ENCODE data around the gene SCN8A.

SCN8A gene

DNA sequence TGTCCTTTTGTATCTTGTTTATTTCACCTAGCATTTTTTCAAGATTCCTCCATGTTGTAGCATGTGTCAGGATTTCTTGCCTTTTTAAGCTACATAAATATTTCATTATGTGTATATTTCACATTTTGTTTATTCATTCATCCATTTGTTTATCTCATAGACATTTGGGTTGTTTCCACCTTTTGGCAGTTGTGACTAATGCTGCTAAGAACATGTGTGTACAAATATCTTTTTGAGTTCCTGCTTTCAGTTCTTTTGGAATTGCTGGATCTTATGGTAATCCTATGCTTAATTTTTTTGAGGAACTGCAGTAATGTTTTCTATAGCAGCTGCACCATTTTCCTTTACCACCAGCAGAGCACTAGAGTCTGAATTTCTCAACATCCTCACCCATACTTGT, 62.4 kb downstream of the SCN8A start:
- TF ChIP-seq, protein P1, sequence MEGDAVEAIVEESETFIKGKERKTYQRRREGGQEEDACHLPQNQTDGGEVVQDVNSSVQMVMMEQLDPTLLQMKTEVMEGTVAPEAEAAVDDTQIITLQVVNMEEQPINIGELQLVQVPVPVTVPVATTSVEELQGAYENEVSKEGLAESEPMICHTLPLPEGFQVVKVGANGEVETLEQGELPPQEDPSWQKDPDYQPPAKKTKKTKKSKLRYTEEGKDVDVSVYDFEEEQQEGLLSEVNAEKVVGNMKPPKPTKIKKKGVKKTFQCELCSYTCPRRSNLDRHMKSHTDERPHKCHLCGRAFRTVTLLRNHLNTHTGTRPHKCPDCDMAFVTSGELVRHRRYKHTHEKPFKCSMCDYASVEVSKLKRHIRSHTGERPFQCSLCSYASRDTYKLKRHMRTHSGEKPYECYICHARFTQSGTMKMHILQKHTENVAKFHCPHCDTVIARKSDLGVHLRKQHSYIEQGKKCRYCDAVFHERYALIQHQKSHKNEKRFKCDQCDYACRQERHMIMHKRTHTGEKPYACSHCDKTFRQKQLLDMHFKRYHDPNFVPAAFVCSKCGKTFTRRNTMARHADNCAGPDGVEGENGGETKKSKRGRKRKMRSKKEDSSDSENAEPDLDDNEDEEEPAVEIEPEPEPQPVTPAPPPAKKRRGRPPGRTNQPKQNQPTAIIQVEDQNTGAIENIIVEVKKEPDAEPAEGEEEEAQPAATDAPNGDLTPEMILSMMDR (IDR thresholded peaks at IDR 0.05; ENCODE audit: extremely low read depth, missing control alignments), result no peak
- no peak for DNase-seq (ENCODE audit: low spot score)

DNA sequence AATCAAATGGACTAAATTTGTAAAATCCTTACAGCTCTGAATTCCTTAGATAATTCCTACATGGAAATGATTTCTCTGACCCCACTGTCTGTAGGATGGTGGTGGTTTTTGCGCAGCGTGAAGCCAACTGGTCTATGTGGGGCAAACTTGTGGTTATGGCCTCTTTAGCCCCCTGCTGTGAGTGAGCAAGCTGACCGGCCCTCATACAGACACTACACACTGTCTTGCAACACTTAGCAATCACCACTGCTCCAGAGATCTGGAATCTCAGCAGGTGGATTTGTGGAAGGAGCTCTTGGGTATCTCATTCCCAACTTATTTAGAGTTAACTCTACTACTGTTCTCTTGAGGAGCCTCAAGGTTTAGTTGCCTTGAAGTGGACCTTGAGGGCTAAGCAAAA, 70.2 kb downstream of the SCN8A start:
- DNase-seq (ENCODE audit: low spot score), result no peak
- TF ChIP-seq, protein P1 (IDR thresholded peaks at IDR 0.05; ENCODE audit: extremely low read depth, missing control alignments), result no peak

DNA sequence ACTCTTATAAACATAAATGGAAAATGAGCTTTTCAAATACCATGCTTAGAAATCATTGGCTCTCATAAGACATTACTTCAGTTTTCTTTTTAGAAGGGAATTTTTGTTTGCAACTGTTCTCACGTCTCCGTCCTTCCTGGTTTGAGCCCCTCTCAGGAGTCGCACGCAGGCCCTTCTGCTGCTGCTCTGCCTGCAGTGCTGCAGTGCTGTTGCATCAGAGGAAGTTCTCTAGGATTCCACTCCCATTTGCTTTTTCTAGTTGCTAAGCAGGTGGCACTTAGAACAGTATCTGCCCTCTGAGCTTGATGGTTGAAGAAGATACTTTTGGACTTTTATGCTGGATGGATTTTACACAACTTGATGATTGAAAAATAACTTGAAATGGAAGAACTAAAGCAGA, 70.8 kb downstream of the SCN8A start:
- TF ChIP-seq, protein P1 (IDR thresholded peaks at IDR 0.05; ENCODE audit: extremely low read depth, missing control alignments), result no peak
- no peak for DNase-seq (ENCODE audit: low spot score)

DNA sequence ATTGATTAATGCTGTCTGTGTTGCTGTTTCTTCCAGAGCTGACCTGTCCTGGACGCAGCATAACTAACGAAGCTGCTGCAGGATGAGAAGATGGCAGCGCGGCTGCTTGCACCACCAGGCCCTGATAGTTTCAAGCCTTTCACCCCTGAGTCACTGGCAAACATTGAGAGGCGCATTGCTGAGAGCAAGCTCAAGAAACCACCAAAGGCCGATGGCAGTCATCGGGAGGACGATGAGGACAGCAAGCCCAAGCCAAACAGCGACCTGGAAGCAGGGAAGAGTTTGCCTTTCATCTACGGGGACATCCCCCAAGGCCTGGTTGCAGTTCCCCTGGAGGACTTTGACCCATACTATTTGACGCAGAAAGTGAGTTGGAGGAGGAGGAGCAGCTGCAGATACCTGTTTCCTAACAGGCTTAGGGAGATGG, 71.7 kb downstream of the SCN8A start:
- no peak for DNase-seq (ENCODE audit: low spot score)
- TF ChIP-seq, protein P1 (IDR thresholded peaks at IDR 0.05; ENCODE audit: extremely low read depth, missing control alignments), result no peak

DNA sequence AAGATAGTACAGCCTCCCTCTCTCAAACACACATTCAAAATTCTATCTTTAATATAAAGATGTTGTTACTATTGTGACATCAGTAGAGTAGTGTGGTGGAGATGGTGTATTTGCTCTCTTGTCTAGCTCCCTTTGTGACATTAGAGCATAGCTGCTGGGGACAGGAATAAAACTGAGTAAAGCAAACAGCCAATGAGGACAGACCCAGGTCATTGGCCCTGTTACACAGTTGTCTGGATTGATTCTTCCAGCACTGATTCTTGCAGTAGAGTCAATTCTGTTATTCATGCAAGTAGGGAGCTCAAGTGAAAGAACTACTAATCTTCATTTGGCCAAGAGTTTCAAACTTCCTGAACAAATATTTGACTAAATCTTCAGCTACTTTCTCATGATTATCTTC, 72.4 kb downstream of the SCN8A start:
- TF ChIP-seq, protein P1 (IDR thresholded peaks at IDR 0.05; ENCODE audit: extremely low read depth, missing control alignments), result no peak
- no peak for DNase-seq (ENCODE audit: low spot score)

DNA sequence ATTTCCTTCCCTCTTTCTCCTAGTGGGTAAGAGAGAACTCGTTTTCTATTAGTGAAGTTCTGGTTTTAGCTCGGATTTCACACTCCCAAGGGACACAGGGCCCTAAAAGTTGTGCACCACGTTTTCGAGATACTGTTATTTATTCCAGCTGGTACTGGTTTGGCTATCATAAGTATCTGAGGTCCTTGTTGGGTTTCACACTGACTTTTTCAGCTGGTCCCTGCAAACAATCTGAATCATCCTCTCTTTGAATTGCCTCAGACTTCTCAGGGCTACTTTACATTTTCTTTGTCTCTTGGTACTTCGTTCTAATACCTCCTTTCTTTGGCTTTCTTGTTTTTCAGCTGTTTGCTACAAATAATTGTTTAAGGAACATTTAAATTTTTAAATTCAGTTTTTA, 75.7 kb downstream of the SCN8A start:
- no peak for DNase-seq (ENCODE audit: low spot score)
- TF ChIP-seq, protein P1 (IDR thresholded peaks at IDR 0.05; ENCODE audit: extremely low read depth, missing control alignments), result no peak

DNA sequence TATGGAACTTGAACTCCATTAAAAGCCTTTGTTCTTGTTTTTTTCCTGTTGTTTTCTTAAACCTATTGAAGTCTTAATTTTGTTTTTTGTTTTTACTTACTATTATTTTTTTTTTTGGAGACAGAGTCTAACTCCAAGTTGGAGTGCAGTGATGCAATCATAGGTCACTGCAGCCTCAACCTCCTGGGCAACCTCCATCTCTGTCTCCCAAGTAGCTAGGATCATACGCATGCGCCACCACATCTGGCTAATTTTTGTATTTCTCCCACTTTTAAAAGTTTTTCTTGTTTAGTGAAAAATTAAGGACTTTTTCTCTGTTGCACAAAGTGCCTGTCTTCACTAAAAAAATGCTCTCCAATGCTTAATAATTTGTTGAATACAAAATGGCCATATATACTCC, 76.2 kb downstream of the SCN8A start:
- DNase-seq (ENCODE audit: low spot score), result no peak
- TF ChIP-seq, protein P1 (IDR thresholded peaks at IDR 0.05; ENCODE audit: extremely low read depth, missing control alignments), result no peak
